Liver (tissue), 9 donors: ENCODE results near the gene MMEL1. TPM values are rescaled to one million over a fixed set of nuclear protein-coding genes. Genes with fewer than 3 reads are reported as not detected.

Source experiments
- DNase-seq: peaks from one replicate; pipeline ENCODE4 v3.0.0-alpha.2; 2017; ENCODE audit warnings: low spot score
- H3K27ac ChIP-seq, 2 donors: one replicate each; pipeline ENCODE4 v1.7.0; 2013; ENCODE audit warnings: inconsistent platforms in 2 of 2, low read length in 2 of 2, control low read depth in 1 of 2, low read depth in 1 of 2, mild to moderate bottlenecking in 1 of 2
- H3K27me3 ChIP-seq, 4 donors: one replicate each; pipeline versions ENCODE4 v1.6.1 to v1.7.0; 2013; ENCODE audit warnings: low read length in 3 of 4, inconsistent platforms in 1 of 4, mild to moderate bottlenecking in 1 of 4, moderate library complexity in 1 of 4; ENCODE audit not compliant: control insufficient read depth in 4 of 4, insufficient read depth in 4 of 4
- H3K36me3 ChIP-seq, 4 donors: one replicate each; pipeline versions ENCODE4 v1.6.1 to v1.7.0; 2013; ENCODE audit warnings: low read length in 3 of 4, mild to moderate bottlenecking in 3 of 4, low read depth in 1 of 4, moderate library complexity in 1 of 4; ENCODE audit not compliant: control insufficient read depth in 4 of 4, insufficient read depth in 3 of 4
- H3K4me1 ChIP-seq, 4 donors: one replicate each; pipeline versions ENCODE4 v1.6.1 to v1.7.0; 2013; ENCODE audit warnings: low read length in 3 of 4, mild to moderate bottlenecking in 3 of 4, moderate library complexity in 1 of 4; ENCODE audit not compliant: control insufficient read depth in 4 of 4, insufficient read depth in 4 of 4
- H3K4me3 ChIP-seq, 3 donors: one replicate each; pipeline versions ENCODE4 v1.6.1 to v1.7.0; 2013; ENCODE audit warnings: low read length in 3 of 3, control low read depth in 1 of 3, low read depth in 1 of 3, mild to moderate bottlenecking in 1 of 3
- H3K9ac ChIP-seq, 2 donors: one replicate each; pipeline ENCODE4 v1.7.0; 2013; ENCODE audit warnings: low read length in 2 of 2, mild to moderate bottlenecking in 2 of 2, moderate library complexity in 2 of 2, control low read depth in 1 of 2, low read depth in 1 of 2
- H3K9me3 ChIP-seq, 4 donors: one replicate each; pipeline versions ENCODE4 v1.6.1 to v1.7.0; 2013; ENCODE audit warnings: low read length in 3 of 4; ENCODE audit not compliant: control insufficient read depth in 4 of 4
- ATF3 ChIP-seq: IDR thresholded peaks from 2 replicates; pipeline ENCODE4 v1.6.1; 2016; ENCODE audit warnings: antibody characterized with exemption
- EGR1 ChIP-seq, 2 donors: IDR thresholded peaks; 2 replicates each; pipeline ENCODE4 v1.6.1; 2016 to 2018; ENCODE audit warnings: antibody characterized with exemption in 2 of 2, low read depth in 2 of 2
- GABPA ChIP-seq, 2 donors: IDR thresholded peaks in 1 of 2; conservative IDR thresholded peaks in 1 of 2; 2 replicates each; pipeline ENCODE4 v1.6.1; 2016; ENCODE audit warnings: antibody characterized with exemption in 2 of 2, mild to moderate bottlenecking in 1 of 2, moderate library complexity in 1 of 2
- HNF4A ChIP-seq, 2 donors: conservative IDR thresholded peaks; 2 replicates each; pipeline ENCODE4 v1.6.1; 2016; ENCODE audit warnings: antibody characterized with exemption in 2 of 2, mild to moderate bottlenecking in 2 of 2
- HNF4G ChIP-seq: IDR thresholded peaks from 2 replicates; pipeline ENCODE4 v1.6.1; 2016; ENCODE audit warnings: antibody characterized with exemption
- JUND ChIP-seq, 2 donors: IDR thresholded peaks; 2 replicates each; pipeline ENCODE4 v1.6.1; 2016; ENCODE audit warnings: antibody characterized with exemption in 2 of 2
- NR2F2 ChIP-seq: IDR thresholded peaks from 2 replicates; pipeline ENCODE4 v1.6.1; 2016; ENCODE audit warnings: antibody characterized with exemption
- RAD21 ChIP-seq, 2 donors: IDR thresholded peaks; 2 replicates each; pipeline ENCODE4 v1.6.1; 2016; ENCODE audit warnings: antibody characterized with exemption in 2 of 2, mild to moderate bottlenecking in 2 of 2
- RXRA ChIP-seq, 2 donors: IDR thresholded peaks; 2 replicates each; pipeline ENCODE4 v1.6.1; 2017 to 2018; ENCODE audit warnings: antibody characterized with exemption in 2 of 2, mild to moderate bottlenecking in 1 of 2
- SP1 ChIP-seq: IDR thresholded peaks from 2 replicates; pipeline ENCODE4 v1.6.1; 2018; ENCODE audit warnings: antibody characterized with exemption, mild to moderate bottlenecking
- TAF1 ChIP-seq: conservative IDR thresholded peaks from 2 replicates; pipeline ENCODE4 v1.6.1; 2016; ENCODE audit warnings: antibody characterized with exemption, mild to moderate bottlenecking
- YY1 ChIP-seq: IDR thresholded peaks from 2 replicates; pipeline ENCODE4 v1.6.1; 2016; ENCODE audit warnings: antibody characterized with exemption, mild to moderate bottlenecking
- WGBS: extraction: QIAGEN DNeasy Blood & Tissue Kit; methylation state at CpG from one replicate; pipeline ENCODE4 v1.1.7; 2013; 5-methylcytosine and 5-hydroxymethylcytosine counted together
- polyA plus RNA-seq, 2 donors: library from polyadenylated mRNA; stranded (reverse) in 1 of 2; unstranded in 1 of 2; fragments of 200-250 nt in 1 of 2; fragments of >200 nt in 1 of 2; fragmentation: Nextera tagmentation in 1 of 2; extraction: Ambion mirVana in 1 of 2; gene quantifications; one replicate each; pipeline versions ENCODE4 v1.2.1 to v1.2.3, GENCODE V29; 2013 to 2015
- total RNA-seq, 2 donors: library from RNA; depleted of rRNA; stranded (reverse); fragments of >200 nt; gene quantifications; one replicate each; pipeline ENCODE4 v1.2.3, GENCODE V29; 2014
- TF ChIP-seq, protein P1 (sequence below): IDR thresholded peaks from 2 replicates; pipeline ENCODE4 v1.6.1; 2016; ENCODE audit warnings: antibody characterized with exemption, mild to moderate bottlenecking
- TF ChIP-seq, protein P2 (sequence below): IDR thresholded peaks from 2 replicates; pipeline ENCODE4 v1.6.1; 2016; ENCODE audit warnings: antibody characterized with exemption
- TF ChIP-seq, protein P3 (sequence below): fragments of 150-350 bp; IDR thresholded peaks from 2 replicates; pipeline ENCODE4 v1.5.1; 2017; ENCODE audit warnings: improper control_type of control experiment, low read depth, low read length; ENCODE audit not compliant: missing input control
- donor health status: healthy.
- donor health status: healthy.
- donor health status: healthy.
- donor health status: healthy.
- donor health status: healthy.

The MMEL1 gene
- total and polyA plus RNA-seq, 4 donors: under 0.01 to 0.42 TPM; not detected in 2

GRCh38 chr1:2643414-2644077 lies 10.7 kb upstream of the MMEL1 start:
- no peak for DNase-seq
- WGBS: 22% methylated on average over 24 of the region's 24 CpGs

More at GRCh38 chr1:2643414-2644077, 10.7 kb upstream of the MMEL1 start:
- Histone ChIP-seq H3K9ac (no peak overlapping the region), H3K4me1 (peaks cover 5 to 22% (median 13%) of the 10 kb centered on the region in 4 donors), H3K9me3 (peaks cover under 1 to 8% (median 3%) of the 10 kb centered on the region in 4 donors), H3K4me3 (peak overlapping the region in 2 of 3 donors; percentile 75 to 88), H3K27ac (no peak overlapping the region), H3K36me3 (no peaks in the 10 kb centered on the region), H3K27me3 (no peaks in the 10 kb centered on the region)
- no peak for TF ChIP-seq YY1
- no peak for TF ChIP-seq TAF1
- TF ChIP-seq HNF4A (conservative IDR thresholded peaks at IDR 0.05): no peak
- TF ChIP-seq RAD21 (IDR thresholded peaks at IDR 0.05): no peak
- TF ChIP-seq JUND (IDR thresholded peaks at IDR 0.05): no peak
- TF ChIP-seq GABPA (IDR thresholded peaks at IDR 0.05 in 1 of 2, conservative IDR thresholded peaks at IDR 0.05 in 1 of 2): no peak
- TF ChIP-seq, protein P1, sequence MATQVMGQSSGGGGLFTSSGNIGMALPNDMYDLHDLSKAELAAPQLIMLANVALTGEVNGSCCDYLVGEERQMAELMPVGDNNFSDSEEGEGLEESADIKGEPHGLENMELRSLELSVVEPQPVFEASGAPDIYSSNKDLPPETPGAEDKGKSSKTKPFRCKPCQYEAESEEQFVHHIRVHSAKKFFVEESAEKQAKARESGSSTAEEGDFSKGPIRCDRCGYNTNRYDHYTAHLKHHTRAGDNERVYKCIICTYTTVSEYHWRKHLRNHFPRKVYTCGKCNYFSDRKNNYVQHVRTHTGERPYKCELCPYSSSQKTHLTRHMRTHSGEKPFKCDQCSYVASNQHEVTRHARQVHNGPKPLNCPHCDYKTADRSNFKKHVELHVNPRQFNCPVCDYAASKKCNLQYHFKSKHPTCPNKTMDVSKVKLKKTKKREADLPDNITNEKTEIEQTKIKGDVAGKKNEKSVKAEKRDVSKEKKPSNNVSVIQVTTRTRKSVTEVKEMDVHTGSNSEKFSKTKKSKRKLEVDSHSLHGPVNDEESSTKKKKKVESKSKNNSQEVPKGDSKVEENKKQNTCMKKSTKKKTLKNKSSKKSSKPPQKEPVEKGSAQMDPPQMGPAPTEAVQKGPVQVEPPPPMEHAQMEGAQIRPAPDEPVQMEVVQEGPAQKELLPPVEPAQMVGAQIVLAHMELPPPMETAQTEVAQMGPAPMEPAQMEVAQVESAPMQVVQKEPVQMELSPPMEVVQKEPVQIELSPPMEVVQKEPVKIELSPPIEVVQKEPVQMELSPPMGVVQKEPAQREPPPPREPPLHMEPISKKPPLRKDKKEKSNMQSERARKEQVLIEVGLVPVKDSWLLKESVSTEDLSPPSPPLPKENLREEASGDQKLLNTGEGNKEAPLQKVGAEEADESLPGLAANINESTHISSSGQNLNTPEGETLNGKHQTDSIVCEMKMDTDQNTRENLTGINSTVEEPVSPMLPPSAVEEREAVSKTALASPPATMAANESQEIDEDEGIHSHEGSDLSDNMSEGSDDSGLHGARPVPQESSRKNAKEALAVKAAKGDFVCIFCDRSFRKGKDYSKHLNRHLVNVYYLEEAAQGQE: no peak
- TF ChIP-seq, protein P2, sequence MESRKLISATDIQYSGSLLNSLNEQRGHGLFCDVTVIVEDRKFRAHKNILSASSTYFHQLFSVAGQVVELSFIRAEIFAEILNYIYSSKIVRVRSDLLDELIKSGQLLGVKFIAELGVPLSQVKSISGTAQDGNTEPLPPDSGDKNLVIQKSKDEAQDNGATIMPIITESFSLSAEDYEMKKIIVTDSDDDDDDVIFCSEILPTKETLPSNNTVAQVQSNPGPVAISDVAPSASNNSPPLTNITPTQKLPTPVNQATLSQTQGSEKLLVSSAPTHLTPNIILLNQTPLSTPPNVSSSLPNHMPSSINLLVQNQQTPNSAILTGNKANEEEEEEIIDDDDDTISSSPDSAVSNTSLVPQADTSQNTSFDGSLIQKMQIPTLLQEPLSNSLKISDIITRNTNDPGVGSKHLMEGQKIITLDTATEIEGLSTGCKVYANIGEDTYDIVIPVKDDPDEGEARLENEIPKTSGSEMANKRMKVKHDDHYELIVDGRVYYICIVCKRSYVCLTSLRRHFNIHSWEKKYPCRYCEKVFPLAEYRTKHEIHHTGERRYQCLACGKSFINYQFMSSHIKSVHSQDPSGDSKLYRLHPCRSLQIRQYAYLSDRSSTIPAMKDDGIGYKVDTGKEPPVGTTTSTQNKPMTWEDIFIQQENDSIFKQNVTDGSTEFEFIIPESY: no peak
- no peak for TF ChIP-seq HNF4G
- TF ChIP-seq EGR1 (IDR thresholded peaks at IDR 0.05; ENCODE audit: low read depth in 2 of 2): no peak
- TF ChIP-seq, protein P3, sequence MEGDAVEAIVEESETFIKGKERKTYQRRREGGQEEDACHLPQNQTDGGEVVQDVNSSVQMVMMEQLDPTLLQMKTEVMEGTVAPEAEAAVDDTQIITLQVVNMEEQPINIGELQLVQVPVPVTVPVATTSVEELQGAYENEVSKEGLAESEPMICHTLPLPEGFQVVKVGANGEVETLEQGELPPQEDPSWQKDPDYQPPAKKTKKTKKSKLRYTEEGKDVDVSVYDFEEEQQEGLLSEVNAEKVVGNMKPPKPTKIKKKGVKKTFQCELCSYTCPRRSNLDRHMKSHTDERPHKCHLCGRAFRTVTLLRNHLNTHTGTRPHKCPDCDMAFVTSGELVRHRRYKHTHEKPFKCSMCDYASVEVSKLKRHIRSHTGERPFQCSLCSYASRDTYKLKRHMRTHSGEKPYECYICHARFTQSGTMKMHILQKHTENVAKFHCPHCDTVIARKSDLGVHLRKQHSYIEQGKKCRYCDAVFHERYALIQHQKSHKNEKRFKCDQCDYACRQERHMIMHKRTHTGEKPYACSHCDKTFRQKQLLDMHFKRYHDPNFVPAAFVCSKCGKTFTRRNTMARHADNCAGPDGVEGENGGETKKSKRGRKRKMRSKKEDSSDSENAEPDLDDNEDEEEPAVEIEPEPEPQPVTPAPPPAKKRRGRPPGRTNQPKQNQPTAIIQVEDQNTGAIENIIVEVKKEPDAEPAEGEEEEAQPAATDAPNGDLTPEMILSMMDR: no peak
- TF ChIP-seq ATF3: no peak
- no peak for TF ChIP-seq RXRA (IDR thresholded peaks at IDR 0.05)
- TF ChIP-seq NR2F2: no peak
- TF ChIP-seq SP1: no peak
